ENCODE data around the gene MSN.

GRCh38 chrX:65685112-65685511 is 17.7 kb downstream of the MSN start:
- no peak for TF ChIP-seq POLR2AphosphoS5 (IDR thresholded peaks at IDR 0.05; ENCODE audit: low read depth, low read length)
- no peak for TF ChIP-seq POLR2A (IDR thresholded peaks at IDR 0.05; ENCODE audit: low read depth, low read length)
